SJSA1 (cell line): ENCODE data around the gene STK32B. TPM values are rescaled to one million over a fixed set of nuclear protein-coding genes. Genes with fewer than 3 reads are reported as not detected.
"Not testable (repeated sequence)": the region's sequence is repeated elsewhere in the genome, so short reads cannot be mapped to it uniquely, and the experiment has no call there.

Source experiments
- DNase-seq, 2 experiments: peaks; one replicate each; pipeline ENCODE4 v3.0.0-alpha.2; 2015 to 2020; ENCODE audit warnings: low spot score in 2 of 2, low read depth in 1 of 2
- H3K27ac ChIP-seq: fragments of 250-450 bp; sonication (Bioruptor Pico); 2 replicates; pipeline ENCODE4 v1.5.1; 2020; ENCODE audit warnings: mild to moderate bottlenecking, moderate library complexity
- H3K27me3 ChIP-seq: fragments of 250-450 bp; sonication (Bioruptor Pico); replicated peaks from 2 replicates; pipeline ENCODE4 v1.5.1; 2020; ENCODE audit warnings: mild to moderate bottlenecking, moderate library complexity
- H3K36me3 ChIP-seq: fragments of 250-450 bp; sonication (Bioruptor Pico); 2 replicates; pipeline ENCODE4 v1.5.1; 2020; ENCODE audit warnings: mild to moderate bottlenecking
- H3K4me1 ChIP-seq: fragments of 250-450 bp; sonication (Bioruptor Pico); replicated peaks from 2 replicates; pipeline ENCODE4 v1.6.1; 2021; ENCODE audit warnings: mild to moderate bottlenecking
- H3K4me3 ChIP-seq: fragments of 250-450 bp; sonication (Bioruptor Pico); 2 replicates; pipeline ENCODE4 v1.5.1; 2020; ENCODE audit warnings: mild to moderate bottlenecking
- H3K9me3 ChIP-seq: fragments of 250-450 bp; sonication (Bioruptor Pico); replicated peaks from 2 replicates; pipeline ENCODE4 v1.5.1; 2020; ENCODE audit warnings: mild to moderate bottlenecking
- total RNA-seq: library from RNA; depleted of rRNA; stranded (reverse); fragments of >200 nt; shearing (Covaris generic); gene quantifications from 2 replicates; pipeline ENCODE4 v1.2.3, GENCODE V29; 2014

Gene STK32B
- total RNA-seq, 1 experiment from 2014 or later = 0.50 TPM

DNA sequence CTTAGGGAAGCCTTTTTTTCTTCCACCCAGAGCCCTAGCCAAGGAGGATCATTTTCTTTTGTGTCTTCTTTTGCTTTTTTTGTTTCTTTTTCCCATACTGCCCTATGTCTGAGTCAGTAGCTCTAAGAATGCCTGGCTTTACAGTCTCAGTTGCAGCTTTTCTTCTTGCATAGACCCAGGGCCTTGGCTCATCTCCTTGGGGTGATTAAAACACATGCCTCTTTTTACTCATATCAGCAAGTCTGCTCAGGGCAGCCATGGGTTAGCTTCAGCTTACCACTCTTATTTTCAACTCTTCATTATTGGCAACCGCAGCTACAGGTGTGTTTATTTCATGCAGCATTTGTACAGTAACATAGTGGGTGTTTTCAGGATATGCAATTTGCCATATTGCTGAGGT, 196.5 kb downstream of the STK32B start:
- no peaks in the 10 kb centered on the region for H3K4me1 ChIP-seq
- H3K27ac ChIP-seq = no peak overlapping the region
- no peaks in the 10 kb centered on the region for H3K9me3 ChIP-seq
- DNase-seq = no peak
- no peaks in the 10 kb centered on the region for H3K36me3 ChIP-seq
- H3K4me3 ChIP-seq = no peak overlapping the region
- H3K27me3 ChIP-seq = no peaks in the 10 kb centered on the region

- no peak overlapping the region for H3K27ac ChIP-seq
- no peak overlapping the region for H3K4me3 ChIP-seq
- no peaks in the 10 kb centered on the region for H3K36me3 ChIP-seq
- no peaks in the 10 kb centered on the region for H3K9me3 ChIP-seq
- H3K4me1 ChIP-seq = no peaks in the 10 kb centered on the region
- H3K27me3 ChIP-seq = no peaks in the 10 kb centered on the region
- DNase-seq = no peak
Measured at GRCh38 chr4:5249727-5250126, 198.4 kb downstream of the STK32B start.

- not testable (repeated sequence) for H3K4me1 ChIP-seq, H3K36me3 ChIP-seq, H3K27ac ChIP-seq, H3K4me3 ChIP-seq, DNase-seq, H3K9me3 ChIP-seq, H3K27me3 ChIP-seq
Measured at GRCh38 chr4:5250536-5250935, 199.3 kb downstream of the STK32B start.

GRCh38 chr4:5256421-5256820, 205.1 kb downstream of the STK32B start:
- no peaks in the 10 kb centered on the region for H3K27me3 ChIP-seq
- DNase-seq = no peak
- no peaks in the 10 kb centered on the region for H3K4me1 ChIP-seq
- no peaks in the 10 kb centered on the region for H3K9me3 ChIP-seq
- H3K4me3 ChIP-seq = no peak overlapping the region
- no peaks in the 10 kb centered on the region for H3K36me3 ChIP-seq
- no peak overlapping the region for H3K27ac ChIP-seq

GRCh38 chr4:5257086-5257485, 205.8 kb downstream of the STK32B start:
- H3K9me3 ChIP-seq = no peaks in the 10 kb centered on the region
- no peak for DNase-seq
- H3K4me1 ChIP-seq = no peaks in the 10 kb centered on the region
- no peaks in the 10 kb centered on the region for H3K27me3 ChIP-seq
- H3K36me3 ChIP-seq = no peaks in the 10 kb centered on the region
- H3K27ac ChIP-seq = no peak overlapping the region
- no peak overlapping the region for H3K4me3 ChIP-seq

GRCh38 chr4:5259471-5259870, 208.2 kb downstream of the STK32B start:
- Histone ChIP-seq H3K4me3 (no peak overlapping the region), H3K4me1 (no peaks in the 10 kb centered on the region), H3K27ac (no peak overlapping the region), H3K36me3 (no peaks in the 10 kb centered on the region), H3K27me3 (no peaks in the 10 kb centered on the region), H3K9me3 (no peaks in the 10 kb centered on the region)
- DNase-seq = no peak

DNA sequence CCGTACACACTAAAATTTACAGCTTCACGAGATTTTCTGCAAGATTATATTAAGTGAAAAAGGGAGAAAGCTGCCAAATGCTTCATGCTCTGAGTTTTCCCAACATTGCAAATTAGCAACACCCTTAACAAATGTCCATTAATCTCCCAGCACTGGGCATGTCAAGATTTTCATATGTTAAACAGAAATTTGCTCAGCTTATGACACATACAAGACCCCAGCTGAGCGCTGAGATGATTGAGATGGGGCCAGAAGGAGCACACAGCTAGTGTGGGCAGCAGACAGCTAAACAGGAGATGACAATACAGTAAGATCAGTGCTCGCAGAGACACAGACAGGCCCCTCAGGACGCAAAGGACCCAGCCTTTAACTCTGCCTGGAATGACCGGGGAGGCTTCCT, 208.8 kb downstream of the STK32B start:
- DNase-seq = no peak
- no peak overlapping the region for H3K4me3 ChIP-seq
- no peaks in the 10 kb centered on the region for H3K27me3 ChIP-seq
- no peaks in the 10 kb centered on the region for H3K36me3 ChIP-seq
- H3K4me1 ChIP-seq = no peaks in the 10 kb centered on the region
- no peaks in the 10 kb centered on the region for H3K9me3 ChIP-seq
- no peak overlapping the region for H3K27ac ChIP-seq

DNA sequence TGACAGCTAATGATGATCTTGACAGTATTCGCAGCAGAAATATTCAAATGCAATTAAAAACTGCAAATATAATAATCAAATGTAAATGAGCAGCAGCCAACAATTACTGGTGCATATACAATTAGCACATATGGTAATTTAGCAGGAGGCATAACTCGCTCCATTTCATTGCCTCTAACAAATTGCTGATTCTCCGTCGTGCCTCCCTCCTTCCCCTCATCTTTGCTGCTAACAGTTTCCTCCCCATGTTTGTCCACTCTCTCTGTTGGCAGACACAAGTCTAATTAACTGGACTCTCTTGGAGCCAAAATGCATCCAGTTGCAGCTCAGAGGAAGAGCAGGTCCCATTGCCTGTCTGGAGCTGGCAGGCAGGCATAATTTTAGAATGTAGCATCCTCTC, 210.6 kb downstream of the STK32B start:
- H3K9me3 ChIP-seq = no peaks in the 10 kb centered on the region
- no peak overlapping the region for H3K4me3 ChIP-seq
- H3K27me3 ChIP-seq = no peaks in the 10 kb centered on the region
- DNase-seq = no peak
- H3K4me1 ChIP-seq = no peaks in the 10 kb centered on the region
- no peak overlapping the region for H3K27ac ChIP-seq
- no peaks in the 10 kb centered on the region for H3K36me3 ChIP-seq

DNA sequence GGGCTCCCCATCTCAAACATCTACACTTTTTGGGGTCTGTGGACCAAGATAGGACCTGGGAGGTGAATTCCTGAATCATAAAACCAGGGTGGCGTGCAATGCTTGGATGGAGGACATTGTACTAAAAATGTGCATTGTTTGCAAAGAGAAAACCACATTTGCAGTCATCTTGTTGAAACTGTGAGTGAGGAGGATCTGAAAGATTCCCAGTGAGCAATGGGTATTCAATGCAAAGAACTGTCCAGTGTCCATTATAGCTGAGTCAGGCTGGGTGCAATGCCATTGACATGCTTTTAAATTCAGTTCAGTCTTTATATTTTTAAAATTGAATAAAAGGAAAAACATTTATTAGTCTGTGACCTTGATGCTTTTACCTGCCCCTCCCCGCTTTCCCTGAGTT, 215.7 kb downstream of the STK32B start:
- Histone ChIP-seq H3K4me3 (no peak overlapping the region), H3K9me3 (no peaks in the 10 kb centered on the region), H3K36me3 (no peaks in the 10 kb centered on the region), H3K4me1 (no peaks in the 10 kb centered on the region), H3K27me3 (no peaks in the 10 kb centered on the region), H3K27ac (no peak overlapping the region)
- no peak for DNase-seq

DNA sequence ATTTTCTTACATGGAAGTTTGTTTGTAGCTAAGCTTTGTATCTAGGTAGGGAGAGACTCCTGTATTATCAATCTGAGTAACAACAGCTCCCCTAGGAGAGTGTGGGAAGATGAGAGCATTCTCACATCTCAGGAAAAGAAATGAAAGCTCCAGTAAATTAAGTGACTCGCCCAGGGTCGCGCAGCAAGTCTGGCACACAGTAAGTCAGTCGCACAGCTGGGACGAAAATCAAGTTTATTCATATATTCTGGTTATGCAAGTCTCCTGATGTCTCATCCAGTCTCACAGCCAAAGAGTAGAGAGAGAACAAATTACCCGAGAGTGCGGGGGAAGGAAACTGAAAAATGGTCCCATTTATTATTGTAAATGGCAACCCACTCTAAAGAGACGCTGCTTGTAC, 216.1 kb downstream of the STK32B start:
- H3K36me3 ChIP-seq = no peaks in the 10 kb centered on the region
- H3K4me3 ChIP-seq = no peak overlapping the region
- H3K9me3 ChIP-seq = no peaks in the 10 kb centered on the region
- no peaks in the 10 kb centered on the region for H3K27me3 ChIP-seq
- H3K27ac ChIP-seq = no peak overlapping the region
- H3K4me1 ChIP-seq = no peaks in the 10 kb centered on the region
- no peak for DNase-seq

DNA sequence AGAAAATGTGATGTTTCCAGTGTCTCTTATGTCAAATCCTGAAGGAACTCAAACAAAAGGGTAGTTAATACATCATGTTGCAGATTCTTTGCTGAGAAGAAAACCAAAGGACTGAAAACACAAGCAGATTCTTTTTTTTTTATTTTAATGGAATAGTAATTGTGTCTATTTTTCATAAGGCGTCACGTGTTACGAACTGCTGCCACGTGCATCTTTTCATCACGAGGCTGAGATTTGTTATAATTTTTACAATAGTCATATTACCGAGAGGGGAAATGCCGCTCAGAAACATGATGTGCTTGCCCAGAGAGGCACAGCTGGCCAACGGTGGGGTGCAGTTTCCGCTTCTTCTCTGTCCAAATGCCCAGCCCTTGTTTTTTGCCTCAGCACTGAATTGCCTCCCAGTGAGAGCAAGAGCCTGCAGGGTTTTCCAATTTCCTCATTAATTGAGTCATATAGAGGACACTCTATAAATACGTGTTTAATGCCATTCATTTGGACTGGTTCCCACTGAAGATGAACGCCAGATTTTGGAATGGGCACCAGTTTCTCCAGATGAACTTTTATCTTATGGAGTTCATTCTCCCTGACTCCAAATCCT, 225.3 kb downstream of the STK32B start:
- no peaks in the 10 kb centered on the region for H3K27me3 ChIP-seq
- no peak for DNase-seq
- H3K9me3 ChIP-seq = no peaks in the 10 kb centered on the region
- H3K4me3 ChIP-seq = no peak overlapping the region
- no peaks in the 10 kb centered on the region for H3K36me3 ChIP-seq
- no peaks in the 10 kb centered on the region for H3K4me1 ChIP-seq
- H3K27ac ChIP-seq = no peak overlapping the region

DNA sequence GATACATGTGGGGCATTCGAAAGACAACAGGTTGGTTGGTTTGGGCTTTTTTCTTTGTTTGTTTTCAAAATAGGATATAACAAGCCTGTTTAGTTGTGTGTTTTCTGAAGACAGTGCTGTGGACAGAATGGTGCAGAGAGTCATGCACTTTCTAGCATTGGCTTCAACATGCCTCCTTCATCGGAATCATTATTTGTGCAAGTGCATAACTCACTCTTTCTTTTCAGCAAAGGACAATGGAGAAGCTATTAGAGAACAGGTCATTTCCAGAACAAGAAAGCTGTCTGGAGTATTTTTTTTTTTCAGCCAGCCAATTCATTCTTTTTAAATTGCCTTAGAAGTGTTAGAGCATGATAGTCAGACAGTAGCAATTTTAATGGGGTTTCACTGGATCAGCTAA, 225.8 kb downstream of the STK32B start:
- Histone ChIP-seq H3K4me3 (no peak overlapping the region), H3K9me3 (no peaks in the 10 kb centered on the region), H3K4me1 (no peaks in the 10 kb centered on the region), H3K27ac (no peak overlapping the region), H3K27me3 (no peaks in the 10 kb centered on the region), H3K36me3 (no peaks in the 10 kb centered on the region)
- DNase-seq = no peak

GRCh38 chr4:5278213-5278612, 226.9 kb downstream of the STK32B start:
- H3K27ac ChIP-seq = no peak overlapping the region
- H3K27me3 ChIP-seq = no peaks in the 10 kb centered on the region
- no peaks in the 10 kb centered on the region for H3K36me3 ChIP-seq
- no peaks in the 10 kb centered on the region for H3K9me3 ChIP-seq
- no peak for DNase-seq
- no peak overlapping the region for H3K4me3 ChIP-seq
- H3K4me1 ChIP-seq = no peaks in the 10 kb centered on the region

GRCh38 chr4:5280069-5280468, 228.8 kb downstream of the STK32B start:
- DNase-seq, H3K4me1 ChIP-seq, H3K9me3 ChIP-seq: not testable (repeated sequence)

GRCh38 chr4:5280828-5281227, 229.5 kb downstream of the STK32B start:
- no peaks in the 10 kb centered on the region for H3K9me3 ChIP-seq
- DNase-seq = no peak
- H3K27ac ChIP-seq = no peak overlapping the region
- H3K27me3 ChIP-seq = no peaks in the 10 kb centered on the region
- no peaks in the 10 kb centered on the region for H3K4me1 ChIP-seq
- no peaks in the 10 kb centered on the region for H3K36me3 ChIP-seq
- H3K4me3 ChIP-seq = no peak overlapping the region

More at GRCh38 chr4:5280069-5280468, 228.8 kb downstream of the STK32B start:
- not testable (repeated sequence) for H3K27me3 ChIP-seq, H3K27ac ChIP-seq, H3K4me3 ChIP-seq, H3K36me3 ChIP-seq
